Fibroblast of the conjunctiva (primary cell): ENCODE results near the gene EHD4.

Experiments
- DNase-seq: peaks from one replicate; pipeline ENCODE4 v3.0.0-alpha.2; 2010; ENCODE audit warnings: low read depth

Gene EHD4

DNA sequence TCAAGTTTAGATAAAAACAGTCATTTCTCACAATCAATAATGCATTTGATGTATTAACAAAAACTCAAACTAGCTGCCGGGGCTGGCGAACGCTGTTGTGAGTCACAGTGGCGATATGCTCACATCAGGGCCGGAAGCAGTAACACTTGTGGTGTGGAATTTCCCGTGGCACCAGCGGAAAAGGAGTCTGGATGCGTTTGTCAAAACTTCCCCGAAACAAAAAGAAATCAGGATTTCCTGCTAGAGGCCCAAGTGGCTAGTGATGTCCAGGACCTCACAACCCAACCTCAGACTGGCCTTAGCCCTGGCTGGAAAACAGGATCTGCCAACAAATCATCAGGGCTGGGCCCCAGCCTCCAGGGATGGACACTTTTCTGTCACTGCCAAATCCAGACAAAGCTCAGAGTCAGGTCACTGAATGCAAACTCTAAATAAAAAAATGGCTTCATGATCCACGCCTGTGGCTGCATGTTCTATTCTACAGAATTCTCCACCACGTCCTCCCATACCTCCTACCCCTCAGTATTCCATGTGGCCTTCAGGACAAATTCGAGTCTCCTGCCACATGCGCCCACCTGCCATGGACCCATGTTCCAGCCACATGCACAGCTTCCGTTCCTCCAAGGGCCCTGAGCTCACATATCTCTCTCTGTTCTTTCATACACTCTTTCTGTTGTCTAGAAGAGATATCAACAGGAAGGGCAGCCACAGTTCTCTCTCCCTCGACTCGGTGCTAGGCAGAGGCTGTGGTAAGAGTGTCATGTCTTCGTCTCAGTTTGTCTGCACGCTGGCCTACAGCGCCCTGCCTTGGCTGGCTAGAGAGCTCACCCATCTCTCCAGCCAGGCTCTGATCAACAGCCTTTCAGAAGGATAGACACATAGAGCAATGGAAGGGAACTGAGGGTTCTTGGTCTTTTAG, 35.4 kb downstream of the EHD4 start:
- DNase-seq, result no peak

DNA sequence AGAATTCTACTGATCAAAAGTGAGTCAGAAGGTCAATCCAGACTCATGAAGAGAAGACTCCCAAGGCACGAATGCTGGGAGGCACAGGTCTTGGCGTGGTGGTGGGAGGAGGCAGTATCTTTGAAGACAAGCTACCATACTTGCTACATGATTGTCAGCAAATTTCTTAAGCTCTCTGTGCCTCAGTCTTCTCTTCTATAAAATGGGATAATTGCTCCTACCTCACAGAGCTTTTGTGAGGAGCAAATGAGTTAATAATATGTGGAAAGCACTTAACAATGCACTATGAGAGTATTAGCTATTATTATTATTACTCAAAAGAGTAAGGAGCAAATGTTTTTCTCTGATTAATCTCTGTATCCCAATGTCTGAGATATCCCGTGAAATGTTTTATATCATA, 36.2 kb downstream of the EHD4 start:
- no peak for DNase-seq

DNA sequence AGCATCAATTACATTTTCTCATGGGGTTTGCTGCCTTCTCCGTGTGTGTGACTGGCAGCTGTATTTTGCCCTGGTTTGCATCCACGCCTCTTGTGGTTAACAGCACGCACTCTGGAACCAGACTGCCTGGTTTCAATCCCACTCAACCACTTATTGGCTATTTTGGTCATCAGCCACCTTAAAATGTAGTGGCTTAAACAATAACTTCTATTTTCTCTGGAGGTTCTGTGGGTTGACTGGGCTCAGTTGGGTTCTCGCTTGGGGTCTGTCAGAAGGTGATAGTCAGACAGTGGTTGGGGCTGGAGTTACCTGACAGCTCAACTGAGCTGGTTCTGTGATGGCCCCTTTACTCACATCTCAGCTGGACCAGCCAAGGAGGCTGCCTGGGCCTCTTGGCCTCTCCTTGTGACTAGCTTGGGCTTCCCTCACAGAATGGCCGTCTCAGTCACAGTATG, 36.8 kb downstream of the EHD4 start:
- no peak for DNase-seq

DNA sequence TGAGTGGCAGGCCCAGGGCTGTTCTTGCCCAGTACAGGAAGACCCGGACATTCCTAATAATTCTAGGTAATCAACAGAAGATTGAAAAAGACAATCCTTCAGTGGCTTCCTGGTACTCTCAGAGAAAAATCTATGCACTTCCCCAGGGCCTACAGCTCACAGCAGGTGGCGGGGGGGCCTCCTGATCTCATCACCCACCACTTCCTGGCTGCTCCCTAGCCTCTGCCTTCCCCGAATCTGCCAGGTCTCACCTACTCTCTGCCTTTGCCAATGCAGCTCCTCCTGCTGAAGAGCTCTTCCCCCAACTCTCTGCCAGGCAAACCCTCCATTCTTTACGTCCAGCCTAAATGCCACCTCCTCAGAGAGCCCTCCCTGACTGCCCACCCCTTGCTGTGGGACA, 37.5 kb downstream of the EHD4 start:
- DNase-seq, result no peak

DNA sequence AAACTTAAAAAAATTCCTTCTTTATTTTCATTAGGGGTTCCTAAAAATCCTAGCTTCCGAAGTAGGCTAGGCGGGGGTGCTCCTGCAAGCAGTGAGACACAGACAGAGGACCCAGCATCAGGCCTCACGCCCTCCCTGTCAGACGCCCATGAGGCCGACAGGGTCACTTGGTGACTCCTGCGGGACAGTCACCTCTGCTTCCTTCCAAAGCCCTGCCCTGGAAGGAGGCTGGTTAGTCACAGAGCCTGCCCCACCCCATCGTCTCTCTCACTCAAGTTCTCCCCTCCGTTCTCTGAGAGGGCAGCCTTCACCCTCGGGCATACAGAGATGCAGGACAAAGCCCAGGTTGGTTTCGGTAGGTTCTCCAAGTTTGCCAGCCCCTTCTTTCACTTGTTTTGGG, 38.6 kb downstream of the EHD4 start:
- no peak for DNase-seq

DNA sequence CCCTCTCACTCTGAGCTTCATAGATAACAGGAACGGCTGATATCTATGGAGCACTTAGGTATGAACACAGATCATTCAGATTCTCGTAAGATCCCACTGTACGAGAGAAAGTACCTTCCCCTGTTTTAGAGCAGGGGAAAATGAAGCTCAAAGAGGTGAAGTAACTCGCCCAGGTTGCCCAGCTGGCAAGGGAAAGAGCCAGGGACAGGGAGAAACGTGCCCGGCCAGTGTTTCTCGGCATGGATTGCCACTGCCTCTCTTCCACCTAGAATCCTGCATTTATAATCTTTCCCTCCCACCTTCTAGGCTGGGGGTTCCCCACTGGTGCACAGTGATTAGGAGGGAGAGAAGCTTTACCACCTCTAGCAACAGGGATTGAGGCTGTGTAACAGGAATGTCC, 39.0 kb downstream of the EHD4 start:
- DNase-seq, result no peak

DNA sequence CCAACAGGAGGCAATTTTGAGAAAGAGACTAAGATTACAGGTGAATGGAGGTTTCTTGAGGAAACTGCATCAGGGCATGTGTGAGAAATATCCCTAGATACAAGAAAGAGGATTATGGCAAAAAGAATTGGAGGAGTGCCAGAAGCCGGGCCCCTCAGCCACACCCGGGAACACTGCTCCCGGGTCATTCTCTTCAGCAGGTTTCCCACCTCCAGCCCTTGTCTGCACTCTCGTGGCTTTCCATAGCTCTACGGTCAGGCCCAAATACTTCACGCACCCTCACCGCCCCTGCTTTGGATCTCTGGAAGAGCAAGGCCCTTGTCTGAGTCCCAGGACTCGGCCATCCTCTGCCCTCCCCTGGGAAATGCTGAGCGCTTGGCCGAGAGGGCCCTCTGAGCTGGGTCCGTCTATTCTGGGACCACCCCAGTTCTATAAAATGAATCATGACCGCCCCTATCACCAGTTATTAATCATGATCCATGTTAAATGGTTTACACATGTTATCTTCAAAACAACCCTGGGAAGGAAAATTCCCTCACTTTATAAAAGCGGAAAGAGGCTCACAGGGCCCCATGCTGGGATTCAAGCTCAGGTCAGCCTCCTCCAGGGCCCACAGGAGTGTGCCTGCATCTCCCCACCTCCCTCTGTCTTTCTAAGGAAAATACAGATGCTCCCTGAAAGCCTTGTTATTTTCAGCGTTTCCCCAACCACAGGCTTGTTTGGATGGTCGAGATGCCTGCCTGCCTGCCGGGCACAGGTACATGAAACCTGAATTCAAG, 39.7 kb downstream of the EHD4 start:
- no peak for DNase-seq

DNA sequence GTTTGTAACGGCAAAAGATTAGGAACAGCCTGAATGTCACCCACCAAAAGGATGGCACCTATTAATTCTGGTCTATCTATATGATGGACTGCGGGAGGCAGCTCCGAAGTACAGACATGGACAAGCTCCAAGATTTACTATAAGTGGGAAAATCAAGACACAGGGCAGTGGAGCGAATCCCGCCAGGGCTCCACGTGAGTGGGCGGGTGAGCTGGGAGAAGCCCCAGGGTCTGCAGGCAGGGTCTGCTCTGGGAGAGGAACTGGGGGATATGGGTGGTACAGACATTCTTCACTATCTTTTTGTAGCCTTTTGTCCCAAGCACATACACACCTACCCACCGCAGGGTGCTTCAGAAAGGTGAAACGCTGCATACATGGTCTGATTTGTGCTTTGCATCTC, 40.3 kb downstream of the EHD4 start:
- no peak for DNase-seq

DNA sequence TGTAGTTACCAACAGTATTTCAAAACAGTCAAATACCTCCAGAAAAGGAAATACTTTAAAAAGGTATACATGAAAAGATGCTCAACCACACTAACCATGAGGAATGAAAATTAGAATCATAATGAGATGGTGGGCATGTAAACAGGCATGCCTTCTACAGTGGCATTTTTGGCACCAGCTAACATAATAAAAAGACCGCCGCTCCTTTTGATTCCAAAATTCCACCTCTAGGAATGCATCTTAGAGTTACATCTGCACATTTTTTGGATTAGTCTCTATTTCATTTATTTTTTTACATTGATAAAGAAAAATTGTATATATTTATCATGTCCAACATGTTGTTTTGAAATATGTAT, 41.5 kb downstream of the EHD4 start:
- no peak for DNase-seq

DNA sequence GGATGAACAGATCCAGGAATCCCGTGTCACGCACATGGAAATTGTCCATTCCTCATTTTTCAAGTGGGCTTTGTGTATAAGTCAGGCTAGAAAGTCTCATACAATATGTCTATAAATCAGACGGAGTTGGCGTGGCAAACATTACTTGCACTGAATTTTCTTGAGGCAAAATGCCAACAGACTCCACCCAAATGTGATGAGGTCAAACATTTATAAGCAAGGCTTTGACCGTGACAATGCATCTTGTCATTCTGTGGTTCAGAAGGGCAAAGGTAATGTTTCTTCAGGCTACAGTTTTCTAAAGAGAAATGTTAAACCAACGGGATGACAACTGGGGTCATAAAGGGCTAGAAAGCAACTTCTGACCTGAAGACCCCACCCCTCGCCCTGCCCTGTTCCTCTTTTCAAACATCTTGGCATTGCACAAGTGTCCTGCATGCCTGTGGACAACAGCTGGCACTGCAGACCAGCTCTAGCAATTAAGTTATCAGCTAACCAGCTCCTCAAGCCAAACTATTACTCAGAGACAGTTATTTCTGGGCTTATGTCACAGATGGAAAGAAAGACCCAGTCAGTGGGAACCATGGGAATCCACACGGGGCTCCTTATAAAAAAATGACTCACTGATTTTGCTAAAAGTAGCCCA, 42.0 kb downstream of the EHD4 start:
- peak; percentile 87 for DNase-seq

DNA sequence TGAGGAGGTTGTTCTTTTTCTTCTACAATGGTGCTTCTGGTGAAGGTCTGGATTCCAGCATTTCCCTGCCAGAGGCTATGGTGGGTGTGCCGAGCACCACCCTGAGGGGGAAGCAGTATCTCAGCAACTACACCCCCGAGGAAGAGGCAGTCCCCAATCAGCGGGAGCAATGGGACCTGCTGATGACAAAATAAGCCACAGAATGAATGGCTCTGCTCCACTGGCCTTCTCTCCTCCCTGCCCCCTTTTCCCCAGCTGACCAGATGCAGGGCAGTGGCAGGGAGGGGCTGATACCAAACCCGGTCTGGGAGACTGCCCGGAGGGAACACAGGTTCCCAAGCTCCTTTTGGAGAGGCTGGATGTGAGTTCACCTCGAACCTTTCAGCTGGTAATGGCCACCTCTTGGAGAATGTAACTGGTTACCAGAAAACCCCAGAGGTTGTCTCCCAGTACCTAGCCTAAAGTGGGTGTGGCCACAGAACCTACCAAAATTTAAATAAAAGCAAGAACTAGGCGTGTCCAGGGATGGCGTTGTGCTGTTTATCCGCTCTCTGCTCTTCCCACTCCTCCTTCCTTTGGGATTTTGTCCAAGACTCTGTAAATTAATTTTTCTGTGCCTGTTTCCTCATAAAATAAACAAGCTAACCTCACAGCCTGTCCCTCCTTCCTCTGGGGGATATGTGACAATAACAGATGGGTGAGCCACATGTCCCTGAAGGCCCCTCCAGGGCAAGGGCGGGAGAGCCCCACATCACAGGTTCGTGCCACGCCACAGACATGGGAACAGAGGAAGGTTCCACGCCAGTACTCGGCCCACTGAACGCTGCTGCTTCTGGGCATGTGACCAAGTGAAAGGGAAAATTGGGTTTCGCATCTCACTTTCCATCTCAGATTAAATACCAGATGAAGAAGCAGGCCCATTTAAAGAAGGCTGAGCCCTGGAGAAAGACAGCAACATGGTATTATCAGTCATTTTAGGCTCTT, 43.4 kb downstream of the EHD4 start:
- DNase-seq, result no peak

DNA sequence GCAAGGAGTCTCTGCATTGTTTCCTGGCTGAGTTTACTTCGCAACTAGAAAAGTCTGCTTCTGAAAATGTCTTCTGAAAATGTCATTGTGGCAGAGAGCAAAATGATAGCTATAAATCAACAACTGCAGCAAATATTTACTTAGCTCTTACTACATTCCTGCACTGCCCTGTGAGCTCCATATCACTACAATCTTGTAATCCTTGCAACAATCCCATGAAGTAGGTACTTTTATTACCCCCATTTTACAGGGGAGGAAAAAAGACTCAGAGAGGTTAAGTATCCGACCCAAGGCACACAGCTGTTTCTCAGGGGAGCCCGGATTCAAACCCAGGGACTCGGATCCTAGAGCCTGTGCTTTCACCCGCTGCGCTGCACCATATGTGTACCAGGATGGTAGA, 44.3 kb downstream of the EHD4 start:
- DNase-seq, result no peak

DNA sequence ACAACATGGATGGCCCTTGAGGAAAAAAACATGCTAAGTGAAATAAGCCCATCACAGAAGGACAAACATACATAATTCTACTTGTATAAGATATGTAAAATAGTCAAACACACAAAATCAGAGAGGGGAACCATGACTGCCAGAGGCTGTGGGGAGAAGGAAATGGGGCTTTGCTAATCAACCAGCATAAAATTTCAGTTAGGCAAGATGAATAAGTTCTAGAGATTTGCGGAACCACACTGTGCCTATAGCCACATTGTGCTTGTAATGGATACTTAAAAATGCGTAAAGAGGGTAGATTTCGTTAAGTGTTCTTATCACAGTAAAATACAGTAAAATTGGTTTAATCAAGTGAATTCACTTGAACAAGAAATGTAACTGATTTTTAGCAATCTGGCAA, 44.8 kb downstream of the EHD4 start:
- DNase-seq, result no peak

DNA sequence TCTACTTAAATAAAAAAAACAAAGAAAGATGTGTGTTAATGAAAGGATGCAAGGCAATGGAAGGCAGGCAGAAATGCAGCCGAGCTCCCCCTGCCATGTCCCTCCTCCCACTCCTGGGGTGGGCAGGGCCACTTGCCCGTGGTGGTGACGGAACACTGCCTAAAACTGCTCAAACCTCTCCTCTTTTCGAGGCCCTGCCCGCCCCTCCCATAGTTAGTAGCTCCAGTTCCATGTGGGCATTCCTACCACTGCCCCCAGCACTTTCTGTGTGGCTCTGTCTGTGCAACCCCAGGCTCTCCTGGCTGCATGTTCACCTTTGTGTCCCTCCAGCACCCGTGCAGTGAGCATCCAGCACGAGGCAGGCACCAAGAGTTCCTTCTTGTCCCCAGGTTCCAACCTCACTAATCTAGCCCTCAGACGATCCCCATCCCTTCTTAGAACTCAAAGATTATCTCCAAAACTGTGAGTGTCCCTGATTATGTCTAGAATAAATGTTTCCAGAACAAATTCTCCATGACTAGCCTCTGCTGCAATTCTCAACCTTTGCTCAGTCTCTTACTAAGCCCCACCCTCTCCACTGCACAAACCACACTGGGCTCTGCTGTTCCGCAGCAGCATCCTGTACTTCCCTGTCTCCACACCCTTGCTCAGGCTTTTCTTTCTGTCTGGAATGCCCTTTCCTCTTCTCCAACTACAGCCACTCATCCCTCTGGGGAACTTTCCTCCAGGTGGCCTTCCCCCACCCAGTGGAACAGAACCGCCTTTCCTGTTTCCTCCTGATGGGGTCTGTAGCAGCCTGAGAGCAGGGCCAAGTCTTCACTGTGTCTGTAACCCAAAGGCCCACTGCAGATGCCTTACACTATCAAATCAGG, 45.9 kb downstream of the EHD4 start:
- no peak for DNase-seq

DNA sequence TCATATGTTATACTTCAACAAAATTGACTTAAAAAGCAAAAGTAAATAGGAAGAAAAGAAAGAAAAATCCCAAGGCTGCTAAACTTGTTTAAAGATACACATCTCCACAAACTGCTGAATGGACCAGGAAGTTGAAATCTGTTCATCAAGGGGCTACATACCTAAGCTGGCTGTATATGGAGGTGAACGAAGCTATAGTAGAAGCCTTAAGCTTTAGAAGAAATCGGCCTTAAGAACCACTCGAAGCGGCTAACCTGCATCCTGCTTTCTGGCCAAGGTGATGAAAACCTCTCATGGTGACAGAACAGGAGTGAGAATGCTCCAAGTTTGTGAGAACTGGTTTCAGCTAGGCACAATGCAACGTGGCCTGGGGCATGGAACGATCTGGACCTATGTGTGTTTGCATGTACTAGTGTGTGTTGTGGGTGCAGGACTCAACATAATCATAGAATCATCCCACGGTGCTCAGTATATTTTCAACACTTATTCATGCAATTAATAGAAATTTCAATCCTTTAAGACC, 47.2 kb downstream of the EHD4 start:
- DNase-seq, result no peak

DNA sequence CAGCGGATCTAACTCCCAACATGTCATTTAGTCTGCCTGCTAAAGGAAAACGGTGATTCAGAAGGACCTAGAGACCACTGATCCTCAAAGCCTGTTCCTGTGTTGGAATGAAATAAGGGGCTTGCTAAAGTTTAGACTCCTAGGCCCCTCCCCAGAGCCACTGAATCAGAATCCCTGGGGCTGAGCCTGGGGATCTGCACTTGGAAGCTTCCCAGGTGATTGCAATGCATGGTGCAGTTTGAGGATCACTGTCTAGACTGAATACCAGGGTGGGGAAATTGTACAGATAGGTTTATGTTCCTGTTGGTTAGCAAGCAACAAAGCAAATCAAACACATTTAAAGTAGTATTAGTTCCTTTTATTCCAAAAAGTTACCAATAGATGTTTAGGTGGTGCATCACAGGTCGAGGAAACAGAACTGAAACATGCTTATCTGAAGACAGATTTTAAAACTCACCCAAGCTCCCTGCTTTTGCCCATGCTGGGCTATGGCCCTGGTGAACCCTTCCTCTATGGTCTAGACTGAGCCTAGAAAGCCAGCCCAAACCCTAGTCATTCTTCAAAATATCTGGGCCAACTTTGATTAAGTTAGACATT, 48.9 kb downstream of the EHD4 start:
- no peak for DNase-seq

DNA sequence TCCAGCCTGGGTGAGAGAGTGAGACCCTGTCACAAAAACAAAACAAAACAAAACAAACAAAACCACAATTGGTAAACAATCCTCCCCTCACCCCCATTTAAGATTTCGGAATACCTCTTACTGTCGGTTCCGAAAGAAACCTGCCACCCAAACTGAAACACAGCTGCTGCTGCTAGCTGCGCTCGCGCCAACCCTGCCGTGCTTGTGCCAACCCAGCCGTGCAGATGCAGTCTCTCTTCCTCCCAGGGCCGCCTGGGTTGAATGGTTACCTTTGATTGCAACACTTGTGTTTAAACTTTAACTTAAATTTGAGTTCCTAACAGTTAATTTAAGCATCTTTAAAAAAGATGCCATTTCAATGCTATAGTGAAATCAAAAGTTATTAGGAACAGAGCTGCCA, 50.0 kb downstream of the EHD4 start:
- no peak for DNase-seq

DNA sequence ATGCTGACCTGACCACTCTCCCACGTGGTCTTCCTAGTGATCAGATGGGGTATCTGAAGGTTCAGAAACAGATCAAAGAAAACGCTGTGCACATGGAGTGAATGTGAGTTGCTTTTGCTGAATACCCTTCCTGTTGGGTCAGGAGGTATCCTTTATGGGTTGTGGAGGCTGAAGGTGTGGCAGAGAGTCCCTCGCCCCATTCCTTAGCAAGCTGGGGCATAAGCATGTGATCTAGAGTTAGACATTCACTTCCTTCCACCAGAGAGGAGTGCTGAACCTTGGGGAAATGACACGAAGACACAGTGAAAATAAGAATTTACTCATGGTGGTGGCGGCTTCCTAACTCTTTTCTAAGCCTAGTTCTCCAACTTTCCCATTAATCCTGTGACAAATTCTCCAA, 50.7 kb downstream of the EHD4 start:
- DNase-seq, result no peak

DNA sequence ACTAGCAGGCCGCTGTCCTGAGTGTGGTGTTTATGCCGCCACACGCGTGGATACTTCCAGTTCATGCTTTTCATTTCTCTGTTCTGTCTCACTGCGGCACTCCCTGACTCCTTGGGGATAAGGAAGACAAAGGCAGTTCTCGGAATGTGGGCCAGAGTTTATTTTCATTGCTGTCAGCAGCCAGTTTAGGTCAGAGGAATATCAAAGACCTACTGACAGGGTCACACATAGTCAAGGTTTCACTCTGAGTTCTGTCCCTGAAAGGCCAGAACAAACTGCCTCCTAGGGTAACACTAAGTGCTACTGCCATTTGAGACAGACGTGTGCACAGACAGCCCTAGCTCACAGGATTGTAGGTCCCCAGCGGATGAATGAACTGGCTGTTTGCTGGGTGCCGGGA, 51.2 kb downstream of the EHD4 start:
- DNase-seq, result no peak

DNA sequence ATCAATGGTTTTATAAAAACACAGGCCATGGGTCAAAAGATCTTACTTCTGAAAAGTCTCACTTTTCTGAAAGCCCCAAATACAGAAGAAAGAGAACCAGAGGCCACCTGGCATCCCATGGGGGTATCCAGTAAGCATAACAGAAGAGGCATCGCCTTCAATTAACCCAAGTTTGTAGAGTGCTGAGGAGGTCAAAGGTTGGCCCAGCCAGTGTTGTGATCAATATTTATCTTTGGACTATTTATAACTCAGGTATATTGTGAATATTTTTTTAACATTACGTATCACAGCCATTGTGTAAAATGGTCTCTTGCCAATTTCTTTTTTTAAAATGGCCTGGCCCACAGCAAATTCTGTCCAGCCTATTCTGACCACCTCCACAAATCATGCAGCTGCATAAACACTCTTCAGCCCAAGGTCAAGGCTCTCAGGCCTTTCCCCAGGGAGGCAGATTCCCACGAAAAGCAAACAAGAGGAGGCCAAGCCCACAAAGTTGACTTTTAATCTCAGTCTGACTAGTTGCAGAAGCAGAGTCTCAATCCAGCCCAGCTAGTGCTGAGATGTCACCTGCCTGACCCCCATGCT, 52.3 kb downstream of the EHD4 start:
- peak; percentile 39 for DNase-seq
